K562 (cell line): ENCODE data around the gene LGALS16. TPM values are rescaled to one million over a fixed set of nuclear protein-coding genes. Genes with fewer than 3 reads are reported as not detected.
A peak's percentile ranks its signal among the peaks of the same experiment; 100 is the strongest.

Source experiments
- ATAC-seq: fragments of 200-7000 bp; cut with Tn5 transposase; 3 replicates; pipeline ENCODE4 v1.9.1; 2020; ENCODE audit warnings: moderate library complexity
- BruUV-seq: library from RNA; stranded (reverse); fragments of 400-500 nt; replicated peaks from 2 replicates; lab custom pipeline; 2021; lab: Mats Ljungman, UMichigan
- CTCF ChIA-PET: fragments of 300-600 bp; formaldehyde crosslinking; extraction: SDS; loops from one replicate; lab custom pipeline; 2021; ENCODE audit warnings: low intra/inter-chr PET ratio; lab: Yijun Ruan, JAX
- POLR2A ChIA-PET: fragments of 300-600, 350-650 bp; sonication (Branson Sonifier 250); formaldehyde crosslinking; extraction: SDS; loops from one replicate; lab custom pipeline; 2021; ENCODE audit warnings: antibody characterized with exemption, inconsistent platforms; lab: Yijun Ruan, JAX
- DNase-seq, 4 experiments: peaks; one replicate each; pipeline versions ENCODE4 v3.0.0 to v3.0.0-alpha.2; 2011 to 2018; ENCODE audit warnings: low spot score in 3 of 4, mixed read lengths in 3 of 4; ENCODE audit errors: extremely low read depth in 1 of 4
- FAIRE-seq: peaks from 2 replicates; lab custom pipeline; 2011; peaks lifted over from hg19 to GRCh38; lab: Jason Lieb, UNC
- H2AFZ ChIP-seq: 2 replicates; pipeline ENCODE4 v1.6.0; 2011; ENCODE audit warnings: low read depth, low read length, control low read depth, inconsistent platforms
- H3K27ac ChIP-seq: fragments of 200-600 bp; 3 replicates; pipeline ENCODE4 v1.8.0; 2011; ENCODE audit warnings: low read depth, mild to moderate bottlenecking, control low read depth, inconsistent platforms, low read length, moderate library complexity, mixed read lengths; ENCODE audit errors: extremely low read depth
- H3K27me3 ChIP-seq, 2 experiments: fragments of 300-600 bp in 1 of 2; 2 replicates in 1 of 2; 3 replicates in 1 of 2; pipeline versions ENCODE4 v1.6.0 to v1.8.0; 2011; ENCODE audit warnings: inconsistent platforms in 2 of 2, low read length in 2 of 2, mild to moderate bottlenecking in 1 of 2, mixed read lengths in 1 of 2, moderate library complexity in 1 of 2; ENCODE audit not compliant: control insufficient read depth in 2 of 2, insufficient read depth in 2 of 2
- H3K36me3 ChIP-seq: fragments of 300-600 bp; 3 replicates; pipeline ENCODE4 v1.8.0; 2011; ENCODE audit warnings: mild to moderate bottlenecking, low read length, inconsistent platforms; ENCODE audit not compliant: control insufficient read depth, insufficient read depth
- H3K4me1 ChIP-seq, 2 experiments: fragments of 200-600 bp in 1 of 2; replicated peaks in 1 of 2; 2 replicates in 1 of 2; 3 replicates in 1 of 2; pipeline versions ENCODE4 v1.5.1 to v1.8.0; 2011; ENCODE audit warnings: inconsistent platforms in 2 of 2, low read length in 2 of 2, mild to moderate bottlenecking in 1 of 2, mixed read lengths in 1 of 2, moderate library complexity in 1 of 2; ENCODE audit not compliant: control insufficient read depth in 2 of 2, insufficient read depth in 2 of 2
- H3K4me2 ChIP-seq: 2 replicates; pipeline ENCODE4 v1.6.1; 2011; ENCODE audit warnings: low read length, control low read depth, inconsistent platforms, mixed read lengths; ENCODE audit not compliant: insufficient read depth
- H3K4me3 ChIP-seq: fragments of 200-600 bp; sonication (generic), shearing (Covaris generic); 2 replicates; pipeline ENCODE4 v1.5.1; 2016; ENCODE audit warnings: control low read depth, inconsistent platforms
- H3K79me2 ChIP-seq: fragments of 200-600 bp; 3 replicates; pipeline ENCODE4 v1.8.0; 2011; ENCODE audit warnings: low read length, inconsistent platforms; ENCODE audit not compliant: control insufficient read depth, insufficient read depth
- H3K9ac ChIP-seq, 2 experiments: 2 replicates each; pipeline versions ENCODE4 v1.6.0 to v1.6.1; 2011; ENCODE audit warnings: low read depth in 2 of 2, low read length in 2 of 2, control low read depth in 1 of 2, inconsistent platforms in 1 of 2, mild to moderate bottlenecking in 1 of 2, mixed read lengths in 1 of 2; ENCODE audit not compliant: insufficient read depth in 1 of 2
- H3K9me1 ChIP-seq: one replicate; pipeline ENCODE4 v1.6.0; 2011; ENCODE audit warnings: inconsistent platforms, mild to moderate bottlenecking, low read length, moderate library complexity; ENCODE audit not compliant: control insufficient read depth, insufficient read depth
- H3K9me3 ChIP-seq: replicated peaks from 2 replicates; pipeline ENCODE4 v1.5.1; 2011; ENCODE audit warnings: low read depth, low read length, inconsistent platforms; ENCODE audit not compliant: control insufficient read depth, insufficient read depth
- H4K20me1 ChIP-seq: replicated peaks from 2 replicates; pipeline ENCODE4 v1.6.1; 2011; ENCODE audit warnings: low read length, inconsistent platforms, mixed read lengths; ENCODE audit not compliant: control insufficient read depth, insufficient read depth
- BRD9 ChIP-seq: fragments of 450-650 bp; IDR thresholded peaks from 2 replicates; pipeline ENCODE4 v1.6.1; 2018; ENCODE audit warnings: low read depth; ENCODE audit not compliant: partially characterized antibody
- COPS2 ChIP-seq: fragments of 450-650 bp; conservative IDR thresholded peaks from 2 replicates; pipeline ENCODE4 v1.6.1; 2016; ENCODE audit warnings: mild to moderate bottlenecking, moderate library complexity
- CREM ChIP-seq: IDR thresholded peaks from 2 replicates; pipeline ENCODE4 v1.6.1; 2014; ENCODE audit warnings: antibody characterized with exemption, low read depth
- E2F8 ChIP-seq: fragments of 450-650 bp; IDR thresholded peaks from 2 replicates; pipeline ENCODE4 v1.7.1; 2018; ENCODE audit warnings: mild to moderate bottlenecking, low read depth; ENCODE audit not compliant: partially characterized antibody
- HDAC2 ChIP-seq: fragments of 450-650 bp; IDR thresholded peaks from 2 replicates; pipeline ENCODE4 v1.6.1; 2016; ENCODE audit warnings: mild to moderate bottlenecking
- MYBL2 ChIP-seq, 2 experiments: fragments of 450-650 bp in 1 of 2; sonication (generic) in 1 of 2; formaldehyde crosslinking in 1 of 2; IDR thresholded peaks; 2 replicates each; pipeline versions ENCODE4 v1.6.1 to v1.8.1; 2017 to 2022; ENCODE audit warnings: borderline replicate concordance in 1 of 2, inconsistent platforms in 1 of 2, low read depth in 1 of 2, mild to moderate bottlenecking in 1 of 2, missing genetic modification reagents in 1 of 2, moderate library complexity in 1 of 2
- SMAD2 ChIP-seq: fragments of 150-350 bp; IDR thresholded peaks from 2 replicates; pipeline ENCODE4 v1.6.1; 2014; ENCODE audit warnings: low read depth, mild to moderate bottlenecking, low read length
- SMARCC2 ChIP-seq: fragments of 450-650 bp; IDR thresholded peaks from 2 replicates; pipeline ENCODE4 v1.6.1; 2017; ENCODE audit warnings: antibody characterized with exemption, moderate library complexity, mild to moderate bottlenecking, low read depth
- ZBTB17 ChIP-seq: fragments of 450-650 bp; formaldehyde crosslinking; IDR thresholded peaks from 2 replicates; pipeline ENCODE4 v1.4.0; 2020; ENCODE audit warnings: mild to moderate bottlenecking
- ZNF174 ChIP-seq: fragments of 250-450 bp; sonication (Bioruptor Pico); IDR thresholded peaks from 2 replicates; pipeline ENCODE4 v1.4.0; 2020; ENCODE audit warnings: mild to moderate bottlenecking
- ZNF449 ChIP-seq: fragments of 250-450 bp; sonication (Bioruptor Pico); IDR thresholded peaks from 2 replicates; pipeline ENCODE4 v1.8.0; 2022; ENCODE audit warnings: moderate library complexity, mild to moderate bottlenecking, inconsistent platforms
- WGBS: fragments of 100-300 bp; shearing (Covaris generic); methylation state at CpG from one replicate; pipeline ENCODE4 v1.1.6; 2016; ENCODE audit warnings: low coverage, mixed read lengths; ENCODE audit not compliant: insufficient coverage; ENCODE audit errors: missing lambda C conversion rate; 5-methylcytosine and 5-hydroxymethylcytosine counted together
- in situ Hi-C: fragments of 300-500 bp; cut with MboI; formaldehyde crosslinking; loops from 4 replicates; pipeline ENCODE4 v1.15.0; 2018; ENCODE audit warnings: inconsistent platforms, mixed read lengths
- intact Hi-C: fragments of 100-400 bp; cut with micrococcal nuclease; formaldehyde crosslinking; loops from 2 replicates; pipeline ENCODE4 v1.14.2; 2022
- polyA plus RNA-seq, 8 experiments: library from polyadenylated mRNA; depleted of rRNA in 4 of 8; stranded (reverse) in 5 of 8; unstranded in 3 of 8; fragments of >200 nt; fragmentation: Nextera tagmentation in 2 of 8; fragmentation: Illumina TruSeq in 1 of 8; extraction: Ambion mirVana in 2 of 8; extraction: Trizol in 1 of 8; gene quantifications; 2 replicates each; pipeline versions ENCODE4 v1.2.1 to v1.2.3, GENCODE V29; 2011 to 2014; ENCODE audit warnings: inconsistent platforms in 1 of 8, missing spikeins in 1 of 8
- total RNA-seq, 7 experiments: library from RNA; depleted of rRNA in 6 of 7; stranded (reverse); fragments of >200 nt in 6 of 7; fragmentation: Illumina TruSeq in 2 of 7; extraction: Trizol in 2 of 7; gene quantifications; 2 replicates each; pipeline versions ENCODE4 v1.2.1 to v1.2.3, GENCODE V29; 2011 to 2021; ENCODE audit warnings: low replicate concordance in 1 of 7
- TF ChIP-seq, protein P1 (sequence below): IDR thresholded peaks from 2 replicates; pipeline ENCODE4 v1.6.1; 2011; ENCODE audit warnings: borderline replicate concordance, low read depth, mild to moderate bottlenecking, moderate library complexity, low read length; ENCODE audit not compliant: insufficient read depth, poor library complexity, severe bottlenecking
- TF ChIP-seq, protein P2 (sequence below), 2 experiments: IDR thresholded peaks; 2 replicates each; pipeline ENCODE4 v1.6.1; 2011; ENCODE audit warnings: borderline replicate concordance in 1 of 2, control low read depth in 1 of 2, low read depth in 1 of 2, low read length in 1 of 2, mild to moderate bottlenecking in 1 of 2, mixed read lengths in 1 of 2, moderate library complexity in 1 of 2; ENCODE audit not compliant: insufficient read depth in 1 of 2, insufficient read length in 1 of 2, poor library complexity in 1 of 2, severe bottlenecking in 1 of 2; ENCODE audit errors: extremely low read depth in 1 of 2
- TF ChIP-seq, protein P3 (sequence below): fragments of 450-650 bp; IDR thresholded peaks from 2 replicates; pipeline ENCODE4 v1.6.1; 2016; ENCODE audit warnings: low read depth, mild to moderate bottlenecking, moderate library complexity

The LGALS16 gene
- total and polyA plus RNA-seq, 9 of the 15 experiments (the other 6 are each of a cell fraction or from before 2014, with no cell fraction given) = not detected

DNA sequence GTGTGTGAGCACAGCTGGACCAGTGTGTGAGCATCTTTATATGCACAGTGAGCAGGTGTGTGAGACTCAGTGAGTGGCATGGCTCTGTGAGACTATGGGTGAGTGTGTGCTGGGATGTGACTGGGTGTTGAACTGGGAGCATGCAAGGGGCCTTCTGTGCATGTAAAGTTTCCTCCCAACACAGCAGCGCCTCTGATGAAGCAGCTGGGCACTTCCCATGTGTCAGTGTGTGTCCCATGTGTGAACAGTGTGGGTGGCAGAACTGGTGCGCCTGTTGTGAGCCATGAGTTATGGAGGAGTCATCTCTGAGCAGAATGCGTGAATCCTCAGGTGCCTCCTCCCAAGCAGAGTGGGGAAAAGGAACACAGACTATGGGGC lies 24.1 kb downstream of the LGALS16 start:
- DNase-seq (no peak), FAIRE-seq (no peak), ATAC-seq (no peak)
- intact Hi-C loops (no loop called here), in situ Hi-C loops (no loop called here)
- POLR2A ChIA-PET = no interaction called here
- H3K4me1 ChIP-seq = no peaks in the 10 kb centered on the region
- no peaks in the 10 kb centered on the region for H3K79me2 ChIP-seq
- H4K20me1 ChIP-seq = no peaks in the 10 kb centered on the region
- CTCF ChIA-PET = no interaction called here
- no TSS peak for BruUV-seq
- 3% methylated on average over 3 of the region's 3 CpGs for WGBS
- no peak overlapping the region for H3K27ac ChIP-seq
- H2AFZ ChIP-seq = no peak overlapping the region
- no peak for TF ChIP-seq BRD9
- TF ChIP-seq, protein P1, sequence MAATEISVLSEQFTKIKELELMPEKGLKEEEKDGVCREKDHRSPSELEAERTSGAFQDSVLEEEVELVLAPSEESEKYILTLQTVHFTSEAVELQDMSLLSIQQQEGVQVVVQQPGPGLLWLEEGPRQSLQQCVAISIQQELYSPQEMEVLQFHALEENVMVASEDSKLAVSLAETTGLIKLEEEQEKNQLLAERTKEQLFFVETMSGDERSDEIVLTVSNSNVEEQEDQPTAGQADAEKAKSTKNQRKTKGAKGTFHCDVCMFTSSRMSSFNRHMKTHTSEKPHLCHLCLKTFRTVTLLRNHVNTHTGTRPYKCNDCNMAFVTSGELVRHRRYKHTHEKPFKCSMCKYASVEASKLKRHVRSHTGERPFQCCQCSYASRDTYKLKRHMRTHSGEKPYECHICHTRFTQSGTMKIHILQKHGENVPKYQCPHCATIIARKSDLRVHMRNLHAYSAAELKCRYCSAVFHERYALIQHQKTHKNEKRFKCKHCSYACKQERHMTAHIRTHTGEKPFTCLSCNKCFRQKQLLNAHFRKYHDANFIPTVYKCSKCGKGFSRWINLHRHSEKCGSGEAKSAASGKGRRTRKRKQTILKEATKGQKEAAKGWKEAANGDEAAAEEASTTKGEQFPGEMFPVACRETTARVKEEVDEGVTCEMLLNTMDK = no peak
- TF ChIP-seq, protein P2, sequence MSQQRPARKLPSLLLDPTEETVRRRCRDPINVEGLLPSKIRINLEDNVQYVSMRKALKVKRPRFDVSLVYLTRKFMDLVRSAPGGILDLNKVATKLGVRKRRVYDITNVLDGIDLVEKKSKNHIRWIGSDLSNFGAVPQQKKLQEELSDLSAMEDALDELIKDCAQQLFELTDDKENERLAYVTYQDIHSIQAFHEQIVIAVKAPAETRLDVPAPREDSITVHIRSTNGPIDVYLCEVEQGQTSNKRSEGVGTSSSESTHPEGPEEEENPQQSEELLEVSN (IDR thresholded peaks at IDR 0.05; ENCODE audit: borderline replicate concordance in 1 of 2, extremely low read depth in 1 of 2, insufficient read depth in 1 of 2, insufficient read length in 1 of 2, low read depth in 1 of 2, low read length in 1 of 2, poor library complexity in 1 of 2, severe bottlenecking in 1 of 2) = no peak
- TF ChIP-seq COPS2 = no peak
- no peak for TF ChIP-seq SMAD2
- TF ChIP-seq ZNF449 (CRISPR knock-in tag) = no peak
- TF ChIP-seq ZNF174 (CRISPR knock-in tag) = no peak
- TF ChIP-seq ZBTB17 = no peak
- no peak for TF ChIP-seq MYBL2 (IDR thresholded peaks at IDR 0.05; ENCODE audit: low read depth)
- no peak for TF ChIP-seq MYBL2 (CRISPR knock-in tag; IDR thresholded peaks at IDR 0.05; ENCODE audit: borderline replicate concordance)
- TF ChIP-seq, protein P3, sequence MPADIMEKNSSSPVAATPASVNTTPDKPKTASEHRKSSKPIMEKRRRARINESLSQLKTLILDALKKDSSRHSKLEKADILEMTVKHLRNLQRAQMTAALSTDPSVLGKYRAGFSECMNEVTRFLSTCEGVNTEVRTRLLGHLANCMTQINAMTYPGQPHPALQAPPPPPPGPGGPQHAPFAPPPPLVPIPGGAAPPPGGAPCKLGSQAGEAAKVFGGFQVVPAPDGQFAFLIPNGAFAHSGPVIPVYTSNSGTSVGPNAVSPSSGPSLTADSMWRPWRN = no peak
- no peak for TF ChIP-seq SMARCC2
- no peak for TF ChIP-seq CREM
- TF ChIP-seq E2F8 = no peak
- no peak for TF ChIP-seq HDAC2
- no peaks in the 10 kb centered on the region for H3K9me1 ChIP-seq
- no peaks in the 10 kb centered on the region for H3K36me3 ChIP-seq
- H3K9me3 ChIP-seq = no peaks in the 10 kb centered on the region
- H3K4me2 ChIP-seq = no peak overlapping the region
- H3K27me3 ChIP-seq = peaks cover 11 to 44% of the 10 kb centered on the region in 2 experiments; a peak in 4 of 5 replicates
- 0 out of 4 replicates have a peak overlapping the region, but pooled peaks of 1 of the 2 experiments have one; percentile 35 for H3K9ac ChIP-seq
- no peak overlapping the region for H3K4me3 ChIP-seq
